Ecto neural progenitor cell (in vitro differentiated cells): ENCODE measurements around the gene NDEL1.
A peak's percentile ranks its signal among the peaks of the same experiment; 100 is the strongest.
"Not testable (repeated sequence)": the region's sequence is repeated elsewhere in the genome, so short reads cannot be mapped to it uniquely, and the experiment has no call there.

Experiments used
- DNase-seq: peaks from one replicate; pipeline ENCODE4 v3.0.0-alpha.2; 2018; ENCODE audit warnings: low spot score

The NDEL1 gene, protein sequence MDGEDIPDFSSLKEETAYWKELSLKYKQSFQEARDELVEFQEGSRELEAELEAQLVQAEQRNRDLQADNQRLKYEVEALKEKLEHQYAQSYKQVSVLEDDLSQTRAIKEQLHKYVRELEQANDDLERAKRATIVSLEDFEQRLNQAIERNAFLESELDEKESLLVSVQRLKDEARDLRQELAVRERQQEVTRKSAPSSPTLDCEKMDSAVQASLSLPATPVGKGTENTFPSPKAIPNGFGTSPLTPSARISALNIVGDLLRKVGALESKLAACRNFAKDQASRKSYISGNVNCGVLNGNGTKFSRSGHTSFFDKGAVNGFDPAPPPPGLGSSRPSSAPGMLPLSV

DNA sequence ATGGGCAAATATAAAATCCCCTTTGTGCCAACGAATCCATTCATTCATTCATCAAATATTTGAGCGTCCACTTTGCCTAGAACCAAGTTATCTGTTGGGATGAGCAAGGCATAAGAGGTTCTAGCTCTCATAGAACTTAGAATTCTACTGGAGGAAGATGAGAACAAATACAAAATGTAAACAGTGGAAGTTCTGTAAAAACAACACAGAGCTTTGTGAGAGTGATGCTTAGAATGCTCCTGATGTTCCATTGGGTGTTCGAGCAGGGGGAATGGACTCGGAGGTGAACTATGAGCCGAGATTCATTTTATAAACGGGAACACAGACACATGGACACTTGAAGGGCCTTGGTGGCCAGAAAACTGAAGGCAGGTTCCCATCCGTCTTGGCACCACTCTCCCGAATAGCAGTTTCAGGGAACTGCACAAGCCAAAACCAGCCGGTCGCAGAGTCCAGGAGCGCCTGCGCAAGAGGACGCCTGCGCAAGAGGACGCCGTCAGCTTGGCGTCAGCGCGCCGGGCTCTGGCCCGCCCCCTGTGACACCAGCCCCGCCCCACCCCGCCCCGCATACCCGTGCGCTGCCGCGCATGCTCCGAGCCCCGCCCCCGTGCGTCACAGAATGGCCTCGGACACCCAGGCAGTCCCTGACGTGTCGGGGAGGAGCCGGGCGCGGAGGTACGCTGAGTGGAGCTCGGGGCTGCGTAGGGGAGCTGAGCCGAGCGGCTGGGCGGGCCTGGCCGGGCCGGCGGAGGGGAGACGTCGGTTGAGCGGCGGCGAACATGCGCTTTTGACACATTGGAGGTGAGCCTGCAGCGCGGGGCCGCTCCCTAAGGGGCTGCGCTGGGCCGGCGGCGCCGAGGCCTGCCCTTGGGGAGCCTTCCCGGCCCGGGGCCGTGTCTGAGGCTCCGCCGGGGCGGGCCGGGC, at the start of gene NDEL1:
NDEL1 (plus strand) TSS at position 640 of the 924 bp plus-strand sequence. CDS start 8,388 bp downstream, outside the sequence.
- peak; percentile 100 for DNase-seq

DNA sequence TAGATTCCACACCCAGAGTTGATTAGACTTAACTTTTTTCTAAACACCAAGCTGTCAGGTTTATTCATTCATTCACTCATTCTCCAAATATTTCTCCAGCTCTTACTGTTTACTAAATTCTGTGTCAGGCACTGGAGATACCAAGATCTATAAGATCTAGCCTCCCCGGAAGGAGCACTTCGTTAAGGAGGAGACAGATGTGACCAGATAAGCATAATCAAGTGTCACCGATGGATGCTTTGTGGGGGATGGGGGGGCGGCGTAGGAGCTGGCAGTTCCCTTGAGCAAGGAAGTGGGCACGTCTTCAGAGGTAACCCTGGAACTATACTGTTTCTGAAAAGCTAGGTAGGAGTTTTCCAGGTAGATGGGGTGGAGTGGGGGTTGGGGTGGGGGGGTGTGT, 48.8 kb upstream of the NDEL1 start:
- no peak for DNase-seq

DNA sequence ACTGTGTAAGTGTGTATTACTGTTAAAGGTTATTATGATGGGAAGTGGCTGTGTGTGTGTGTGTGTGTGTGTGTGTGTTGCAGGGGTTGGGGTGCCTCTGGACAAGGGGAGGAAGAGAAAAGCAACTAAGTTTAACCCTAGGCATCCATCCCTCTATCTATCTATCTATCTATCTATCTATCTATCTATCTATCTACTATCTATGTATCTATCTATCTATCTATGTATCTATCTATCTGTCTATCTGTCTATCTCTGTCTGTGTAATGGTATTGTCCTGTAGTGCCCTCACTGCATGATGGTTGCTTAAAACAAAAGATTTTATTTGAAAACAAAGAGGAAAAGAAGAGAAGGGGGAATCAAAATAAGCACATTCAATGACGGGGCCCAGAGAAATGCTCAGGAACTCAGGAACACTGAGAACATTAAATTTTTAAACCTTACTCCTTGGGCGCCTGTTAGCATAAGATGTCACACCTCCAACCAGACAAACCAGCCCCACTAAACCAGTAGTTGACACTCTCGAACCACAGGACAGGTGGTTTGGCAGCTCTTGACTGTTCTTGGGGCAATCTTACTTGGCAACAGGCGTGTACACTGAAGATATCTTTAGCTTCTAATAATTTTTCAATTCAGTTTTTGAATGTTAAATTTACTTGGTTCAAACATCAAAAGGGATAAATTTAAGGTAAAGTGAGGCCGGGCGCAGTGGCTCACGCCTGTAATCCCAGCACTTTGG, 47.6 kb upstream of the NDEL1 start:
- no peak for DNase-seq

DNA sequence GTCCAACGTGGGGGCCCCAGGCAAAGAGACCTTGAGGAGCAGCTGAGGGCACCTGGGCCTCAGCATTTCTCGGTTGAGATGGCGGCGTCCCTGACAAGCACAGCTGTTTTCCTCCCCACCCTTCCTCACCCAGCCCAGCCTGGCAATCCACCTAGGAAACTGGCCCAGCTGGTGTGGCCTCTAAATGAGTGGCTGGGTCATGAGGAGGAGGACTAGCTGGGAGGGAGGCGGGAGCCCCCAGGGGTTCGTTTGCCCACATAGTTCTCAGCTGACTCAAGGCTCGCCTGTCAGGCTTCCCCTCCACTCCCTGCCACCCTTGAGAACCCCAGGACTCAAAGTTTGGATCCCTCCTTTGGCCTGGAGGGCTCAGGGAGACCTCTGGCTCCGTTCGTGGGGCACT, 44.0 kb upstream of the NDEL1 start:
- DNase-seq: no peak

DNA sequence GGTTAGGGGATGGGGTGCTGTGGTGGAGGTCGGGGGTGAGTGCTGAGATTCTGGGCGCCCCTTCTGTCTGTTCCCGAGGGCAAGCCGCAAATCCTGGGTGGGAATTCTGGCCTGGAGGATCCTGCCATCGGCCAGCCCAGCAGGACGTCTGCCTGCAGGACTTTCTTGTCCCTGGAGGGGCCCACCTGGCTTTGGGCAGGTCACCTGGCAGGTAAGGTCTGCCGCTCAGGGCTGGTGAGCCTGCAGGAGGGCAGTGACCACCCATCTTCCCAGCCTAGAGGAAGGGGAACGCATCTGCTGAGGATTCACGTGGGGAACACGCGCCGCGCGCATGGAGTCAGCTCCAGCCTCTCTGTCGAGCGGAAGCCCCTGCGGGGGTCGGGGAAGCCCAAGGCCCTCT, 43.4 kb upstream of the NDEL1 start:
- no peak for DNase-seq

DNA sequence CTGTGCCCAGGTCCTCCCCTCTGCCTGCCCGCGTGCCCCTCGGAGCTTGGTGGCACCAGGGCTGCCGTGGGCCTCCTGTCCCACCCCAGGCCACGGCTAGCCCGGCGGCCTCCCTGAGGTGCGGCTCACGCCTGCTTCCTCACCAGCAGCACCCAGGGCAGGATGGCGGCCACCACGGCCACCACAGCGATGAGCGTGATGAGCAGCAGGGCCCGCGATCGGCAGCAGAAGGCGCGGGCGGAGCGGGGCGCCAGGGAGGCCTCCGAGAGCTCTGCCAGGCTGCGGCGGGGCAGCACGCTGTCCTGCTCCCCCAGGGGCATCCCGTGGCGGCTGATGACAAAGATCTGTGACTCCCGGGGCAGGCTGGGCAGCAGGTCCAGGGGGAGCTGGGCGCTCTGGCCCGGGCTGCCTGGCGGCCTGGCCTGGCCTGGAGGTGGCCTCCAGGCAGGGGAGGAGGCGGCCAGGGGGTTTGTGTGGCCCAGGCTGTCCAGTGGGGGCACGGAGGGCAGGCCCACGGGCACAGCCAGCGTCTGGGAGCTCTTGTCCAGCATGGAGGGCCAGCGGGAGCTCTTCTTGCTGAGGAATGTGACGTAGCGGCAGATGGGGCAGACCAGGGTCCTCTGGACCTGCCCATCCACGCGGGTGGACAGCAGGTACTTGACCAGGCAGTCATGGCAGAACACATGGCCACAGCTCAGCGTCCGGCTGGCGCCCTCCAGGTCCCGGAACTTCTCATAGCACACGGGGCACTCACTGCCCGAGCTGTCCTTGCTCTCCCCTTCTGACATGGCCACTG, 42.8 kb upstream of the NDEL1 start:
- no peak for DNase-seq

DNA sequence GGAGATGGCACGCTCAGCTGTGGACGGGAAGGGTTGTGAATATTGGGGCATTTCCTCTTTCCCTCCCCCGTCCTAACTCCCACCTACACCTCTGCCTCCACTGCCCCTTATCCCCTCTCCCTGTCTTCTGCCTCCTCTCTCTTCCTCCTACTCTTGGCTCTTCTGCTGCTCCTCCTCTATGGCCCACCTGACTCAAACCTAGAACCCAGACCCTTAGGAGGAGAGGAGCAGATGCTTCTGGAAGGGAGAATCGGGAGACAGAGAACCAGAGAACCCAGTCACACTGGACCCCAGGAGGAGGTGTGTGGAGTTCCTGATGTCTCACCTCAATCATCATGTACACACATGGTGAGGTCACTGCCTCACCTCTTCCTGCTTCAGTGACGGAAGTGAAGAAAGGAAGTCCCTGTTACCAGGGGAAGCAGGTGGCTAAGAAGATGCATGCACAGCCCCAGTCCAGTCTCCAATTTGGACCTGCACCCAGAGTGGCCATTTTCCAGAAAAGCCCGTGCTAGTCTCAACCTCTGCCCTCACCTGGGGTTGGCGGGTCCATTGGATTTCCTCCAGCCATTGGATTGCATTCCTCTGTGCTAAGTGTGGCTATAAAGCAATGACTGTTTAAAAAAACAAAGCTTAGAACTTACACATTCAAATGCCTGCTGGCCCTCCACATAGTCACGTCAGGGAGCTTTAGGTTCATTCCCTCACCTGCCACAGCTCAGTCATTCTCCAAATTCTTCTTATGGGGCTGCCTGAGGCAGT, 42.0 kb upstream of the NDEL1 start:
- DNase-seq: no peak

DNA sequence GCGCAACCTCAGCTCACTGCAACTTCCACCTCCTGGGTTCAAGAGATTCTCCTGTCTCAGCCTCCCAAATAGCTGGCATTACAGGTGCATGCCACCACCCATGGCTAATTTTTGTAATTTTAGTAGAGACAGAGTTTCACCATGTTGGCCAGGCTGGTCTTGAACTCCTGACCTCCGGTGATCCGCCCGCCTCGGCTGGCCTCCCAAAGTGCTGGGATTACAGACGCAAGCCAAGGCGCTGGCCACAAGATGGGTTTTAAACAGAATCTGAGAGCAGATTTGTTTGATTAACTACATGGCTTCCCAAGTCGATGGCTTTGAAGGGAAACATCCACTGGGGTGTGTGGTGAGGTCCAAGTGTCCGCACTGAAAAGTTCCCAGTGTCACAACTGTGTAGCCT, 41.2 kb upstream of the NDEL1 start:
- DNase-seq: not testable (repeated sequence)

DNA sequence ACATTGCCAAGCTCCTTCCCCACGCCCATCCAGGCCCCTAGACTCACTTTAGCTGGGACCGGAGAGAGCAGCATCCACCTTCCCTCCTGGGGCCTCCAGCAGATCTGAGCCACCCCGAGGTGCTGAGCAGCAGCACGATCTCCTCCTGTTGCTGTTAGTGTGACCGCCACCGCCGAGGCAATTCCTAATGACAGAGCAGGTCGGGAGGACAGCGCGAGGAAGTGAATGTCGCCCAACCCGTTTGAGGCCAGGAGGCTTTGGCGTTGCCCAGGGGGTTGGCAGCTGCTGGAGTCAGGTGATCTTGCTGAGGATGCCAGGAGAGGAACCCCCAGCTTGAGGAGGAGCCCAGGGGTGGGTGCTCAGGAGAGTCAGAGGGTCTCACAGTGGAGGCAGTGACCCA, 38.0 kb upstream of the NDEL1 start, which contains the start of gene RNF222:
RNF222 (minus strand) TSS at position 192 of the 400 bp plus-strand sequence. CDS start 4,366 bp downstream, outside the sequence.
- DNase-seq: no peak

DNA sequence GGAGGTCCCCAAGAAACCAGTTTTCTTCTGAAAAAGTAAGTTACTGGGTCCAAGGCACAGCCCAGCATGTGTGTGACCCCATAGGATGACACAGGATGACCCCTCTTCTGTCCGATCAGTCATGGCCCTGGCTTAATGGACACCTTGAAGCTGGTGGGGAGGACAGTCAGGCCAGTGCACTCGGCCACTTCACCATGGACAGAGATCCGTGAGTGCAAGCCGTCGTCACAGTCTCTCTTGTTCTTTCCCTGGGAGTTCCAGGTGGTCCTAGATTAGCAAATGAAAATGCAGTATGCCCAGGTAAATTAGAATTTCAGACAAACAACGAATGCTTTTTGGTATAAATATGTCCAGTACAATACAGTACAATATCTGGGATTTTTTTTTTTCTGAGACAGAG, 36.7 kb upstream of the NDEL1 start:
- no peak for DNase-seq

DNA sequence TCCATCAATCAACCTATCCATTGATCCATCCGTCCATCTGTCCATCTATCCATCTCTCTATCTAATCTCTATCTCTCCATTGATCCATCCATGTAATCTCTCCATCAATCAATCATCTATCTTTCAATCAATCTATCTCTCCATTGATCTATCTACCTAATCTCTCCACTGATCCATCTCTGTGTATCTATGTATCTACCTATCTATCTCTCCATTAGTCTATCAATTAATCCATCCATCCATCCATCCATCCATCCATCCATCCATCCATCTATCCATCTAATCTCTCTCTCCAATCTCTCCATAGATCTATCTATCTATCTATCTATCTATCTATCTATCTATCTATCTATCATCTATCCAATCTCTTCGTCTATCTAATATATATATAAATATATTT, 34.6 kb upstream of the NDEL1 start:
- no peak for DNase-seq

DNA sequence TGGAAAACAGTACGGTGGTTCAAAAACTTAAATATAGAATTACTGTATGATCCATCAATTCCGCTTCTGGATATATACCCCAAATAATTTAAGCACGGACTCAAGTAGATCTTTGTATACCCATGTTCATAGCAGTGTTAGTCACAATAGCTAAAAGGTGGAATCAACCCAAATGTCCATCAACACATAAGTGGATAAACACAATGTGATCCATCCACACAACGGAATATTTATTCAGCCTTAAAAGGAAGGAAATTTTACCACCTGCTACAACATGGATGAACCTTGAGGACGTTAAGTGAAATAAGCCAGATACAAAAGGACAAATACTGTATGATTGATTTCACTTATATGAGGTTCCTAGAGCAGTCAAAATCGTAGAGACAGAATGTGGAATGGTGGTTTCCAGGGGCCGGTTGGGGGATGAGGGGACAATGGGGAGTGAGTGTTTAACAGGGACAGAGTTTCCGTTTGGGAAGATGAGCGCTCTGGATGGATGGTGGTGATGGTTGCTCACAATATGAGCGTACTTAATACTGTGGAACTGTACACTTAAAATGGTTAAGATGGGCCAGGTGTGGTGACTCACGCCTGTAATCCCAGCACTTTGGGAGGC, 32.7 kb upstream of the NDEL1 start:
- DNase-seq: no peak

DNA sequence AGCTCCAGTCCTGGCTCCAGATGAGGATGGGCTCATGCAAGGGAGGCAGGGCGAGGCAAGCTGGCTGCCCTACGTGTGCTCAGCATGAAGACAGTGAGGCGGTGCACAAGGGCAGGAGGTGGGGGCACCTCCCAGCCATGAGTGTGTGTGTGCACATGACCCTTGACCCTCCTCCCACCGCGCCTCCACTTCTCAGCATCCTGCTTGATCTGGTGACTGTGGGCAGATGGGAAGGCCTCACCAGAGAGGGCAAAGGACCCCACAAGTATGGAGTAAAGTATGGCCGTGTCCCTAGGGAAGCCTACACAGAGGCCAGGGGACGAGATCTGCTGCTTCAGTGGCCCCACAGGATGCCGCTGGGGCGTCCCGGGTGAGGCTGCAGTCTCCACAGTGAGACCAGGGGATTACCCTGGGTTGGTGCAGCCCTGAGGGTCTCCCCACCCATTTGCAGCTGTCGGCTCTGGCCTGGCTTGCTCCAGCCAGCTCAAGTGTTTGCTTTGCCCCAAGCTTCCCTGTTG, 30.1 kb upstream of the NDEL1 start:
- DNase-seq: no peak

DNA sequence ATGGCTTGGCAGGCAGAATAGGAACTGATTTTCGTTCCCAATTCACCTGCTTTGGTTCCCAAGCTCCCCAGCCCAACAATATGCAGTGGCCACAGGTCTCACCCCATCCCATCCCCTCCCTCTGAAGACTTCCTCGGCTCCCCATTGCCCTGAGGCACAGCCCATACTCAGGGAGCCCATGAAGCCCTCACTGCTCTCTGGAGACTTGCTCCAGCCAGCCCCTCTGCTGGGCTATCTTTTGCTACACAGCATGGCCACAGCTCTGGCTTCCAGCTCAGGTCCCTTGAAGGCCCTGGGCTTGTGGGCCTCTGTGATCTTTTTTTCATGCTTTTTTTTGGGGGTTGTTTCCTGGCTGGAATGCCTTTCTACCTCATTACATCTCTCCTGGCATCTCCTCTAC, 29.5 kb upstream of the NDEL1 start:
- no peak for DNase-seq

DNA sequence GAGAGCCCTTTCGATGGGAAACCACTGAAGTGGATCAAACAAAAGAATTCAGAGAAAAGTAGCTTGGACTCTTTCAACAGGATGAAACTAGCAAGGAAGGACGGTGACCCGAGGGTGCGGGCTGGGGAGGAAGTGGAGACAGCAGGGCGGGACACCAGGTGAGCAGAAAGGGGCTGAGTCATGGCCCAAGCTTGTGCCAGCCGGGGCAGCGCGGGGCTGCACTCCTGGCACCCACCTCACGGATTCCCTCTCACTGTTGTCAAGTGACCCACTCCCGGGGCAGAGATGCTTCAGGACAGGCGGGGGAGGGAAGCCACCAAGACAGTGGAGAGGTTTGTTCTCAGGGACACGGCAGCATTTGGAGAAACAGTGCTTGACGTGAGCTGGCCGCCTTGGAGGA, 27.3 kb upstream of the NDEL1 start:
- DNase-seq: no peak

DNA sequence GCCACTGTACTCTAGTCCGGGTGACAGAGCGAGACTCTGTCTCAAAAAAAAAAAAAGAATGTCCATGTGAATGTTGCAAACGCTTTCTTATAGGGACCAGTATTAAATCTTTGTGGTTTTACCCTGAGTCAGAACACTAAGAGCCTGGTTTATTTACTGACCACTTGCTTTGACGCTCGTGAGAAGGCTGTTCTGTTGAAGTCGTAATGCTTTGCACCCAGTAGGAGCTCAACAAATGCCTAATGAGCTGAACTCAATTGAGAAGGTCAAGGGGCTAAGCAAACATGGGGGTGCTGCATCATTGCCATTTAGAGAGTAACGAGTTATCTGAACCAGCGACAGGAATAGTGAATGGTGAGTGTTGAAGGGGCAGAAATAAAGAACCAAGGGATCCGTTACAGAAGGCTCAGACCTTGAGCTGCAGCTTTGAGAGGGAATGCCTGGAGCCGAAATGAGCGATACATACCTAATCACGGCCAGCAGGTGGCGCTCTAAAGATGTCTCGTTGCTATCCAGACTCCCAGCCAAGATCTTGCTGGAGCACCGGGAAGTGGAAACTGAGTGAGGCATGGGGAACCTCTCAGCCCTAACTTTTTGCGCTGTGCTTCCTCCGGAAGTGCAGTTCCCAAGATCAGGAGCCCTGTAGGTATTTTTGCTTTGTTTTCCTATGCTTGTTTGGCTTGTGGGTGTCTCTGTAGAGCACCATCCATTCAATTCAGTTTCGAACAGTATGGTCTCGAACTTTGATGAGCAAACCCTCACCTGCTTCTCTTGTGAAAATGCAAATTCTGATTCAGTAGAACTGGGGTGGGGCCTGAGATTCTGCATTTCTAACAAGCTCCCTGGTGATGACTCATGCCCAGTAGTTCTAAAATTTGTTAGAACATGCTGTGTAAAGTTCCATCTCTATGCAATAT, 25.5 kb upstream of the NDEL1 start:
- peak; percentile 93 for DNase-seq

DNA sequence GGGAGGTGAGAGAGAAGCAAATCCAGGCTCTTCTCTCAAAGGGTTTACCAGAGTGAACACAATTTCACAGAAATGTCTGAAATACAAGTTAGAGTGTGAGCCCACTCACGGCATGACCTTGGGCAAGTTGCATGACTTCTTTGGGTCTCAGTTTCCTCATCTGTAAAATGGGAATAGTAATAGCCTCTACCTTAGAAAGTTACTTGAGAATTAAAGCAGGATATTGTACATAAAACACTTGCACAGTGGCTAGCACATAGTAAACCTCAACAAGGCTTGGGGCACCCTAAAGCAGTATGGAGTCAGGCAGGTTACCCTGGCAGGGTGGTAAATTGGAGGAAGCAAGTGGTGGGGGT, 24.8 kb upstream of the NDEL1 start:
- DNase-seq: no peak

DNA sequence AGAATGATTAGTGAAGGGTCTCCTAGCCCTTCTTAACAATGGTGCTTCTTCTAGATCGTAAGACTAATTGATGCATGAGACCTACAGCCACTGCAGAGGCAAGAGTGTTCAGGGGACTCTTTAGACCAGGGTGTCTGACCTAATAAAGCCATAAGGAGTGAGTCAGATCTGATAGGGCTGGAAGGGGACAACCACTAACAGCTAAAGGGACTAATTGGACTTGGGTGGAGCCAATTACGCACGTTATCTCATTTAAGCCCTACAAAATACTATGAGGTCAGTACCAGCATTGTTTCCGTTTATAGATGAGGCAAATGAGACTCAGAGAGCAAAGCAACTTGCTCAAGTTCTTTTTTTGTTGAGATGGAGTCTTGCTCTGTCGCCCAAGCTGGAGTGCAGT, 23.6 kb upstream of the NDEL1 start:
- no peak for DNase-seq

DNA sequence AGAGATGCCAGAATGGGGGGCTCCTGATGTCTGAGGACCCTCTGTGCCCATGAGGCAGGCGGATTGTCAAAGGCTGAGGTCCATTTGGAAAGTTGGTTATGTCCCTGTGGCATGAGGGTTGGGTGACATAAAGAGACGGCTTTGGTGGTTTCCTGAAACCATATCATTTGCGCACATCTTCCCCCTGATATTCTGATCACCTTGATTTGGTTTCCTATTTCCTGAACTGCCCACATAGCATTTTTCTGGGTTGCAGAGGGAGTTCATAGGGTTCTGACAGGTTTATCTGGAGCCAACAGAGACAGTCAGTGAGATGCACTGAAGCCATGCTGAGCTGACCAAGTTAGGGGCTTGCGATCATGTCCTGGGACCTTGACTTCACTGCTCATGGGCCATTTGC, 22.4 kb upstream of the NDEL1 start:
- DNase-seq: no peak
